Stimulated activated CD8-positive, alpha-beta memory T cell treated with anti-CD3 and anti-CD28 coated beads, Interleukin-12 subunit alpha, Interleukin-12 subunit beta, amount 100 ng/mL, for 4 hours (primary cell): Measurements from ENCODE around the gene ANKRD34C.

Experiments
- DNase-seq: peaks from one replicate; pipeline ENCODE4 v3.0.0-alpha.2; 2020; ENCODE audit warnings: low read depth

Gene ANKRD34C

GRCh38 chr15:79282371-79283251 is at the start of gene ANKRD34C:
ANKRD34C (plus strand) TSS chr15:79282722; CDS start chr15:79293285, 10,563 bp downstream.
- DNase-seq: no peak

DNA sequence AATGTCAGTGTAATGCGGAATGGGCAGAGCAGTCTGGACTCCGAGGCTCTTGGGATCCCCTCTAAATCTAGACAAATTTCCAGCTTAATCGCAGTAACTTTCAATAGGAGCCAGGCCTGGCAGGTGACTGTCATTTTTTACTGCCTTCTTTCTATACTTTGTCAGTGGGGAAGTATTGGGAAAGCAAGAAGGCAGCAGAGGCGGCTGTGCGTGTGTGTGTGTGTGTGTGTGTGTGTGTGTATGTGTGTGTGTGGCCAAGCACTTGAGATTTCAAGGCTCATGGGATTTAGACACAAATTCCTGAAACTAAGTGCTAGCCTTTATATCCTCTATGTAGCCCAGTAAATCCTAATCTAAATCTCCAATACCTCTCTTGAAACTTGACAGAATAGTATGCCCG is 49.3 kb upstream of the ANKRD34C start:
- DNase-seq: no peak

DNA sequence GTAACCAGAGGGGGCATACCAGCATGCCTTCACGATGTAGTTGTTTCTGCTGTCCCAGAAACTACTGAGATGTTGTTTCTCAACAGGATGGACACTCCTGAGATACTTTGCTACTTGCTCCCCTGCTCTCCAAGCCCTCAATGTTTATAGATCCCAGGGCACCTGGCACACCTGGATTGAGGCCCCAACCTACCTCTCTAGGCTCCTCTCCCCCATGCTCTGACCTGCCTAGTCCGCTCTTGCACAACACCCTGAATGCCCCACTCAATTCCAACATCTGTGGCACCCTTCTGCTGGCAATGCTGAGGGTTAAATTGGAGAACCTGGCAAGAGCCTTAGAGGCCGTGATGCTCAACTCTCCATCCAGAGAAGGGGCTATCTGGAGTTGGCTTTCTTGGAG is 42.5 kb upstream of the ANKRD34C start:
- no peak for DNase-seq

GRCh38 chr15:79243723-79244122 is 38.8 kb upstream of the ANKRD34C start:
- no peak for DNase-seq

- DNase-seq: no peak
Observed at GRCh38 chr15:79244876-79245275, 37.6 kb upstream of the ANKRD34C start.

GRCh38 chr15:79248183-79248582 is 34.3 kb upstream of the ANKRD34C start:
- no peak for DNase-seq

DNA sequence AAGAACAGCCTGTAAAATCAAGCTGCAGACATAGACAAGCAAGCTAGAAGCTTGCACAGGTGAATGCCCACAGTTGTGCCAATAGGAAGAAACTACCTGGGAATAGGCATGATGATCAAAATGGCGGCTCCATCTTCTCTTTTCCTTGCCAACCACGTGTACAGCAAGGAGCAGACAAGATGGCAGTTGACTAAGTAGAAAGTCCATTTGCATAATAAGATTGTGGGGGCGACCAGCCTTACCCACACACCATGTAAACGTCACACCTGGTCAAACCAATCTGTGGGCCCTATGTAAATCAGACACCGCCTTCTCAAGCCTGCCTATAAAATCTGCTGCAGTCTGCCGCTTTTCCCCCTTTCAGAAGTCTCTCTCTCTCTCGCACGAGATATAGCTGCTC is 25.1 kb upstream of the ANKRD34C start:
- no peak for DNase-seq

DNA sequence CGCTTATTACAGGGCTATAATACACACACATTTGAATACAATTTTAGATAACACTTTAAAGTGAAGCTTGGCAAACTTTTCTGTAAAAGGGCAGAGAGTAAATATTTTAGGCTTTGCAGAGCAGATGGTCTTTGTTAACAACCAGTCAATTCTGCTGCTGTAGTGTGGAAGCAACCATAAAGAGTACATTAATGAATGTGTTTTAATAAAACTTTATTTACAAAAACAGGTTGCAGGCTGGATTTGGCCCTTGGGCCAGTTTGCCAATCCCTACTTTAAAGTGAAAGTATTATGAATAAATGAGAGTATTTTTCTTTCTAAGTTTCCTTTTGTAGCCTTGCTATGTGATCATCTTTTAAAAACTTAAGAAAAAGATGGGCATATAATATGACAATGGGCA is 20.7 kb upstream of the ANKRD34C start:
- no peak for DNase-seq

DNA sequence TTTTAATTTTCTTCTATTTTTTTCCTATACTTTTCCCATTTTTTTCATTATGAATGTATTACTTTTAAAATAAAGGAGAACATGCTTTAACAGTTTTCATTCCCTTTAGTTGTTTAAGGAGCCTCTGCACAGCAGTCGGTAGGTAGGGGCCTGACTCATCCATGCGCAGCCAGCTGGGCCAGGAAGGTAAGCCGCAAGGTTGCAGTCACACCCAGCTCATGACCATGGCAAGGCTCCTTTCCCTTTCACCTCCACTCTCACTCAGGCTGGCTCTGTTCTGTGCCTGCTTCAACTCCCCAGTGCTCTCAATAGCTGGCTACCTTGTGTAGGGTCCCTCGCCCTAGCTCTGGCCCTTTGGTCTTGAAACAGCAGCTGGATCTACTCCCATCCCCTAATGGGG is 17.4 kb upstream of the ANKRD34C start:
- DNase-seq: no peak

GRCh38 chr15:79265987-79266579 is 16.4 kb upstream of the ANKRD34C start:
- DNase-seq: no peak

DNA sequence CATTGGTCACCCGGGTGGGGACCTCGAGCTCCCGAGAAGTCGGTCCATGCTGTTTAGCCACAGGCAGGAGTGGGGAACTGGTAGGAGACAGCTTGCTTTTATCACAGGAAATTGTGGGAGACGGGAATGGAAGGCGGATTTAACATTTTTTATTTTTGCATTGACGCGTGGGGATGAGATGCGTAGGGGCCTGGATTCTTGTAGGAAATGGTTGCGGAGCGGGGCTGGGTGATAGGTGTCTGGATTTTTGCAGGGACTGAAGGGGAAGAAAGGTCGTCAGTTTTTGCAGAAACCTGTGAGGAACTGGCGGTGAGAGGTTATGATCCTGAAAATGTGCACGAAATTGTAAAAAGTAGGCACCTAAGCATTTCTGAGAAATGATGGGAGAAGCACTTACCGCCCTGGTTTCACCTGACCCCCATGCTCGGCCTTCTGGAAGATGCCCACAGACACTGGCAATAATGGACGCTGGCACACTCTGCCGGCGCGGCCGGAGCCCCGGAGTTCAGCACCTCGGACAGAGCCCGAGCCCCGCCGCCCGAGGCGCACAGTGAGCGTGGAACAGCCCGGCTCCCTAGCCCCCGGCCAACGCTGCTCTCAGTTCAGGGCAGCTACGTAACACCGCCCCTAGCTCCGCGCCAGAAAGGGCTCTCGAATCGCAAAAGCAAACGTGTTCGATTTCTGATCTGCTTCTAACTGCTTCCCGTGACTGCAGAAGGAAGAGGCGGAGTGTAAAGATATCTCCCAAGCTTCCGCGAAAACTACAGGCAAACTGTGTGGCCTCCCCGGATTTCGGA is 928 bp downstream of the ANKRD34C start:
- no peak for DNase-seq

GRCh38 chr15:79290642-79291275 is 8.2 kb downstream of the ANKRD34C start:
- no peak for DNase-seq

- no peak for DNase-seq
Observed at GRCh38 chr15:79292011-79292410, 9.5 kb downstream of the ANKRD34C start.

- DNase-seq: no peak
Observed at GRCh38 chr15:79294075-79294474, 11.6 kb downstream of the ANKRD34C start.

- DNase-seq: no peak
Observed at GRCh38 chr15:79296583-79296982, 14.1 kb downstream of the ANKRD34C start.

DNA sequence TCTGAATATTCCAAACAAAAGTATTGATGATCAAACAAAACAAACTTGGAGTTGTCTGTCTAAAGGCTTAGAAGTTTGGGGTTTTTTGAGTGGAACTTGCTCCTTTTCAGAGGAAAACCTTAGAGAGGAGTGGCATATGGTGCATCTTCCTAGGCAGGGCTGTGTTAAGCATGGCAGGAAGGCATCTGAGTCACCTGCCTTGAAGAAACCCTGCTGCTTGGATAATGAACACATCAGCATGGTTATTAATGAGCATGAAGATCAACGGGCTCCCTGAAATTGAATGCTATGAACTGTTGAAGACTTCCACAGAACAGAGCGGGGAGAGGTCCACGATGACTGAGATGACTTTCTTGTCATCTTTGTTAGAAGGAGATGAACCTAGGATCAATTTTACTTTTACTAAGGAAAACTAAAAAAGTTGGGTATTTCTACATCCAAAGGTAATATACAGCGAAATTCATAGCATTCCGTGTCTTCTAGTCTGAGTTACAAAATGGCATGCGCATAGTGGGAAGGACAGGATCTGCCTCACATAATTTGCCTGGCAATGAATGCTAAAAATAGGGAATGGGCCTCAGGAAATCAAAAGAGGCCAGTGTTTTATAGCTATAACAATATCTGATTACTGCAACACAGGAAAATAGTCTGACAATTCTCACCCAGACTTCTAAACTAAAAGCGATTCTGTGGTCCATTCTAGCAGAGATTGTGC is 16.8 kb downstream of the ANKRD34C start:
- no peak for DNase-seq

DNA sequence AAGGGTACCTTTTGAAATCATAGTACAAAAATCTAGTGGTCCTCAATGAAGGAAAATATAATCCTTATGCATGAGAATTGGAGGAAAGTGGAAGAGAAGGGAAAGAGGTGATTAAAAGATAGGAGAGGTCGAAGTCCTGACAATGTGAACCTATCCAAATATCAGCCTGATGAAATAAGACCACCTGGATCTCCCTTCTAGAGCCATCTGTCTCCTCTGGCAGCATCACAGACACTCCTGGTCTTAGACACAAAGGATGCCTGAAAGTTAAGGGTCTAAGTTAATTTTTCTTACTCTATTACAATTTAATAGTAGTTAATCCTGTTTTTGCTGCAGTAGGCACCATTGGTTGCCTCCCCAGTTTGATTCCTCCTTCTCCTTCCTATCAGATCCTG is 17.3 kb downstream of the ANKRD34C start:
- DNase-seq: no peak

- DNase-seq: no peak
Observed at GRCh38 chr15:79307251-79307650, 24.7 kb downstream of the ANKRD34C start.

DNA sequence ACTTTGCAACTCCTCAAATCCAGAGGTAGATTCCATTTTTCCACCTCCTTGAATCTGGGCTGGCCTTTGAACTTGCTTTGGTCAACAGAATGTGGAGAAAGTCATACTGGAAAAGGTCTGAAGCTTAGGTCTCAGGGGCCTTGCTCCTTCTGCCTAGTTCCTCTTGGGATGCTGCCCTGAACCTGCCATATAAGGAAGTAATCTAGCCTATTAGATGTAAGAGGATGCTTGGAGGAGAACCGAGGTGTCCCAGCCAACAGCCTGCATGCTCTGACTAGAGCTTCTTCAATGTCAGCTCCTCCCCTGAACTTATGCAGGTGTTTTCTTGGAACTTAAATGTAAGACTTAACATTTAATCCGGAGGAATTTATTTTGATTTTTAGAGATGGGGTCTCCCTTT is 26.4 kb downstream of the ANKRD34C start:
- DNase-seq: no peak

GRCh38 chr15:79310612-79310984 is 28.1 kb downstream of the ANKRD34C start:
- DNase-seq: no peak

DNA sequence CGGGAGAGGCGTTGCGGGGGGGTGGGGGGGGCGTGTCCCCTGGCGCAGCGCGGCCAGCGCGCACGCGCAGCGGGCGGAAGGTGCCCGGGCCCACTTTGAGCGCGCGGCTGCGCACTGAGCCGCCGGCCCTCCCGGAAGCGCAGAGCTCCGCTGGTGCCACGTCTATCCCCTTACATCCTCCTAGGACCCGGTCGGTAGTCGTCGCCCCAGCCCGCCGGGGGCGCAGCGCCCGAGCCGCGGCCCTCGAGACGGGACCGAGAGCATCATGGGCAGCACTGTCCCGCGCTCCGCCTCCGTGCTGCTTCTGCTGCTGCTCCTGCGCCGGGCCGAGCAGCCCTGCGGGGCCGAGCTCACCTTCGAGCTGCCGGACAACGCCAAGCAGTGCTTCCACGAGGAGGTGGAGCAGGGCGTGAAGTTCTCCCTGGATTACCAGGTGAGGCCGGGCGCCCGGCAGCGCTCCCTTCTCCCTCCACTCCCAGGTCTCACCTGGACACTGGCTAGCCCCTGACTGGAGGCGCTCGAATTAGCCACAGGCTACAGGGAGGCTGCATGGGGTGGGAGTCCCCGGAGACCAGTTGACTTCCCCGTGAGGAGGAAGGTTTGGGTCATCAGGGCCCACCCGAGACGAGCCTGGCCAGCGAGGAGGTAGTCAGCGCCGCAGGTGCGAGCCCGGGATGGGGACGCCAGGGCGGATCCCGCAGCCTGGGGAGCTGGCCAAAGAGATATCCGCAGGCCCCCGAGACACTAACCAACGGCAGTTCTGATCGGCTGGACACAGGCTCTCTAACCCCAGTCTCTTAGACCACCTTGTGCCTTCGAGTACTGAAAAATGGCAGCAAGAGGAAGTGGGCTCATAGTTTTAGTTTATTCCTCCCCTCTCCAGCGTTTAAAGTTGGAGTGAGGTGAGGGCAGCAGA is 28.7 kb downstream of the ANKRD34C start, which contains the start of gene TMED3:
TMED3 (plus strand) TSS at position 128 of the 916 bp plus-strand sequence; CDS start at position 266, 138 bp downstream.
- peak; percentile 71 for DNase-seq
